ENCODE measurements around the gene JAK1.

GRCh38 chr1:64851664-64852063 is 114.7 kb downstream of the JAK1 start:
- no peak for TF ChIP-seq CTCF (IDR thresholded peaks at IDR 0.05; ENCODE audit: low read depth, low read length)
- TF ChIP-seq EZH2phosphoT487 (IDR thresholded peaks at IDR 0.05; ENCODE audit: low read depth), result no peak

Data from OCI-LY3 (cell line).